Measurements from ENCODE around the gene LINGO1. TPM values are rescaled to one million over a fixed set of nuclear protein-coding genes. Genes with fewer than 3 reads are reported as not detected.

LINGO1 gene
- total RNA-seq, 4 donors from 2014 or later = 0.49 to 1.1 (median 0.54) TPM

DNA sequence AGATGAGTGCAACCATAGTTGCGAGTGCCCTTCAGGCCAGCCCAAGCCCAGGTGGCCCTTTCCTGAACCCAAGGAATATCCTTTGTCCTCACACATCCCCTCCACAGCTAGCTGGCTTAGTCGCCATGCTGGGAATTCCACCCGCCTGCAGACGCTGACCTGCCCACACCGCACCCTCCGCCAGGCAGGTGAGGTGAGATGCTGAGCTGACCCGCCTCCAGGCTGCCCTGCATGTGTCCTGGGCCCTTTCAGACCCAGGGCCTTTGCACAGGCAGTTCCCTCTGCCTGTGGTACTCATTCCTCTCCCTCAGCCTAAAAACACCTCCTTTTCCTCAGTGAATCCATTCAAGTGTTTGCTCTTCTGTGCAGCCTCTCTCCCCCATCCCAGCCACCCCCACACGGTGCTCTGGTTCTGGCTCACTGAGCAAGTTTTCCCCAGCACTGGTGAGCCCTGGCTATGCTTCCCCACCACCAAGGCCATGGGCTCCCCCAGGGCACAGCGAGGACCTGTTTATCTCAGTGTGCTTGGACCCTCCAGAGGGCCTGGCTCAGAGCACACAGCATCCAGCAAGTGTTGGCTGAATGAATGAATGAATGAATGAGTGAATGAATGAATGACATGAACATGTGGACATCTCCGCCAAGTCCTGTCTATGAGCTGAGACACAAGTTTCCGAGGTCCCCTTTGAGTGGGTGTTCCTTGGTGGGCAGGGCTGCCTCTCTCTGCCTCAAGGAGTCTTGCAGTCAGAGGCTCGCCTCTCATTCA is 33.0 kb upstream of the LINGO1 start:
- TF ChIP-seq, protein P1, sequence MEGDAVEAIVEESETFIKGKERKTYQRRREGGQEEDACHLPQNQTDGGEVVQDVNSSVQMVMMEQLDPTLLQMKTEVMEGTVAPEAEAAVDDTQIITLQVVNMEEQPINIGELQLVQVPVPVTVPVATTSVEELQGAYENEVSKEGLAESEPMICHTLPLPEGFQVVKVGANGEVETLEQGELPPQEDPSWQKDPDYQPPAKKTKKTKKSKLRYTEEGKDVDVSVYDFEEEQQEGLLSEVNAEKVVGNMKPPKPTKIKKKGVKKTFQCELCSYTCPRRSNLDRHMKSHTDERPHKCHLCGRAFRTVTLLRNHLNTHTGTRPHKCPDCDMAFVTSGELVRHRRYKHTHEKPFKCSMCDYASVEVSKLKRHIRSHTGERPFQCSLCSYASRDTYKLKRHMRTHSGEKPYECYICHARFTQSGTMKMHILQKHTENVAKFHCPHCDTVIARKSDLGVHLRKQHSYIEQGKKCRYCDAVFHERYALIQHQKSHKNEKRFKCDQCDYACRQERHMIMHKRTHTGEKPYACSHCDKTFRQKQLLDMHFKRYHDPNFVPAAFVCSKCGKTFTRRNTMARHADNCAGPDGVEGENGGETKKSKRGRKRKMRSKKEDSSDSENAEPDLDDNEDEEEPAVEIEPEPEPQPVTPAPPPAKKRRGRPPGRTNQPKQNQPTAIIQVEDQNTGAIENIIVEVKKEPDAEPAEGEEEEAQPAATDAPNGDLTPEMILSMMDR (IDR thresholded peaks at IDR 0.05; ENCODE audit: low read depth) = no peak

DNA sequence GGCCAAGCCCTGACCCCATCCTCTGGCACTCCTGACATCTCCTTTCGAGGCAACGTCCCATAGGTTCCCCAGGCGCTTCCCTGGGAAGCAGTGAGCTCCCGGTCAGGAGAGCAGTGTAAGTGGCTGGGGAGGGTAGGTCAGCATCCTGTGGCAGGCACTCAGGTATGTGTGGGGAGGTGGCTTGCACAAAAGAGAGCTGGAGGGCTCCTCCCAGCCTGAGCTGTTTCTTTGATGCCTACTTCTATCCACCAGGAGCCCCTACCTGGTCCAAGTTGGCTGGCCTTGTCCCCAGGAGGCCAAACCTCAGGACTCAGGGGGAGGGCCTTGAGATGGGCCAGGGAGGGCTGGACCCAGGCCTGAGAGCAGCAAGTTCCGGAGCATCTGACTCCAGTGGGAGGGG is 31.7 kb upstream of the LINGO1 start:
- TF ChIP-seq, protein P1 (IDR thresholded peaks at IDR 0.05; ENCODE audit: low read depth) = no peak

DNA sequence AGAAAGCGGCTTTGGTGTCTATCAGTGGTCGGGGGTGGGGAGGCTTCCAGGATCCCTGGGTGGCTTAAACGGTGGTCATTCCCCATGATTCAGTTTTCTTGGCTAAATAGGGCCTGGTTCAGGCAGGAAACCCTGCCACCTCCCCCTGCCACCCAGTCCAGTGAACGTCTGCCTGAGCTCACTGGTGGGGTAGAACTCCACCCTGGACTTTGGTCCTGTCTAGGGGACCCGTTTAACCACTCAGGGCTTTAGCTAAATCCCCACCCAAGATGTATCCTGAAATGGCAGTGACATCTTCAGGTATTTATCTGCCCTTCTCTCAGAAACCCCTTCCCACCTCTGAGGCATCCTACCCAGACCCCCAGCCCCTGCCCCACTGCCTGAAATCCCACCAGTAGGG is 30.5 kb upstream of the LINGO1 start:
- TF ChIP-seq, protein P1 (IDR thresholded peaks at IDR 0.05; ENCODE audit: low read depth) = no peak

DNA sequence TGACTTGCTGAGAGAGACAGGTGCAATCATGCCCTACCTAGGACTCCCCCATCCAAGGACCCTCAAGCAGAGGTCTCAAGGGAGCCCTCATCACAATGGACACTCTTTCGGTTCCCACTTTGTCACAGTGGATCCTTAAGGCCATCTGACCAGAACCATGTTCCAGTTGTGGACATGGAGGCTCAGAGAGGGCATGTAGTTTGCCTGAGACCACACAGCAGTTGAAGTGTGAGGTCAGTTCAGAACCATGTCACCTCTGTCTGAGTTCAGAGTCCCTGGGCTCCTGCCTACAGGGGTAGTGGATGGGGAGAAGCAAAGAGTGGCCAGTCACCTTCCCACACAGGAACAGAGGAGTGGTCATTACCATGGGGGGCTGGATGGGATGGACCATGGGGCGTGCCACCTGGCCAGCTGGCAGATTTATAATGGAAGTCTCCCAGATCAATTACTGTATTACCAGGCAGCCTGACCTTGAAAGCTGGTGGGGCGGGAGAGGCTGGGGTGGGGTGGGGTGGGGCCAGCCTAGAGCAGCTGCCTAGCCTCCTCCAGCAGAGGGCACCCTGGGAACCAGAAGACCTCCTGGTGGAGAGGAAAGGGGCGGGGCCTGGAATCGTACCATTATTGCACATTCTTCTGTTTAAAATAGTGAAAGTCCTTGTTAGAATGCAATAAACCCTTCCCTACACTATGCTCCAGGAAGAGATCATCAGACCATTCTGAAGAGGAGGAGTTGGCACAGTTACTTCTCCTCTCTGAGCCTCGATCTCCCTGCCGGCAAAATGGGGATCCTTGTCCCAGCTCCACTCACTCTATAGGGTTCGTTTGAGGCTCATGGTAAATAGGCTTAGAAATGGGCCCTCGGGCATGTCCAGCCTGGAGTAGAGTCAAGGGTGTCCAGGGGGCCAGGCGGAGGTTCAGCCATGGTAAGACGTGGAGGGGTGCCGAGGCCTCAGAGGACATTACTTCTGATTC is 26.9 kb upstream of the LINGO1 start:
- TF ChIP-seq, protein P1 (IDR thresholded peaks at IDR 0.05; ENCODE audit: low read depth) = no peak

DNA sequence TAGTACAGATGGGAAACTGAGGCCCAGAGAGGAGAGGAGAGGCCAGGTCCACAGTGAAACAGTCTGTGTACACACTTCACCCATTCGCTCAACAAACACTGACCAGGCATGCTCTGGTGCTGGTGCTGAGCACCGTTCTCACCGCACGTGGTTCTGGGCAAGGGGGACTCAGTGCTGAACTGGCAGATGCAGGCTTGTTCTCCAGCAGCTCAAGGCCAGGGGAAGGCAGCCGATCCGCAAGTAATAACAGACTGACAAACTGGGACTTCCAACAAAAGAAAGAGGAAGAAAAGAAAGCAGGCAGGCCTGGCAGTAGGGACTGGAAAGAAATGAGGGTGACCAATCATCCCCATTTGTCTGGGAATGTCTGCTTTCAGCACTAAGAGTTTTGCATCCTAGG is 25.6 kb upstream of the LINGO1 start:
- TF ChIP-seq, protein P1 (IDR thresholded peaks at IDR 0.05; ENCODE audit: low read depth) = no peak

DNA sequence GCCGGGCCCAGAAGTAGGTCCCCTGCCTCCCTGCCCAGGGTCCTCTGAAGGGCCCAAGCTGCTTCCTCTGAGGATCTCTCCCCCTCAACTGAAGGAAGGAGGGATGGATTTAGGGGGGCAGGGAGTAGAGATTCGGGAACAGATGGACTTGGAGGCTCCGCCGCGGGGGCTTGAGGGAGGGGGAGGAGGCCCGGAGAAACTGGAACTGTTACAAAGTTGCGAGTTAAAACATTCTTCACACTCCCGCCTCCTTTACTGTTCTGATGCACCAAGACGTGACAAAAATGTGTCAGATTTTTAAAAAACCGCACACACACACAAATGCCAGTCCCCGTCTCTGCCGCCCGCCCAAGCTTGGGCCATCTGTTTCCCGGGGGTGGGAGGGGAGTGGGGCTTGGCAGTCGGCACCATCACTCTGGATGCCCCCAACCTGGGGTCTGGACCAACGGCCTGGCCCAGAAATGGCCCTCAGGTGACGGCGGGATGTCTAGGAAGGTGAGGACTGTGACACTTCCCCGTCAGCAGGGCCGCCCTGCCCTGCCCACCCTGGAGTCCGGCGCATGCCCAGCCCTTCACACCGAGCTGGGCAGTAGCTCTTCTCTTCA is 25.0 kb upstream of the LINGO1 start:
- TF ChIP-seq, protein P1 (IDR thresholded peaks at IDR 0.05; ENCODE audit: low read depth) = no peak

DNA sequence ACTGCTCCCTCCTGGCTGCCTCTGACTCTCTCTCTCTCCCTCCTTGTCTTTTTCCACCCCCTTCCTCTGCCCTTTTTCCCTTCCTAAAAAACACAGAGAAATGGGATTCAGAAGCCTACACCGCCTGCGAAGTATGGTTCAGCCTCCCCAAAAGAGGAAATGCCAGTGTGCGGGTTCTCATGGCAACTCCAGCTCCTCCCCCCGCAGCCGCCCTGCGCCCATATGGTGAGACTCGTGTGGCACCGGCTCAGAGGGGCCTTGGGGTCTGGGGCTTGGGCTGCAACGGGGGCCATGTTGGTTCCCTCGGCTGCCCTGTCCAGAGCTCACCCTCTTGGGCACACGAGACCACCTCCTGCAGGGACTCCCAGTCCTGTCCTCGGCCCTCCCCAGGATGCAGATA is 23.6 kb upstream of the LINGO1 start:
- TF ChIP-seq, protein P1 (IDR thresholded peaks at IDR 0.05; ENCODE audit: low read depth) = no peak

All from subcutaneous adipose tissue (tissue), 4 donors.